Epithelial cell of esophagus (primary cell): Measurements from ENCODE around the gene RPRML.

Source experiments
- DNase-seq: peaks from one replicate; pipeline ENCODE4 v3.0.0; 2010; ENCODE audit warnings: low read depth
- H3K4me3 ChIP-seq: 2 replicates; pipeline ENCODE4 v1.5.1; 2011; ENCODE audit warnings: mild to moderate bottlenecking, low read length, control low read depth
- CTCF ChIP-seq: IDR thresholded peaks from 2 replicates; pipeline ENCODE4 v1.5.1; 2011; ENCODE audit warnings: low read depth, mild to moderate bottlenecking, low read length, control low read depth, inconsistent platforms; ENCODE audit not compliant: insufficient read depth; ENCODE audit errors: missing control alignments

Gene RPRML

GRCh38 chr17:46944931-46945330, 34.1 kb downstream of the RPRML start:
- DNase-seq, result peak; percentile 56
- no peak for TF ChIP-seq CTCF

GRCh38 chr17:46943501-46944393, 35.3 kb downstream of the RPRML start:
- H3K4me3 ChIP-seq, result no peak overlapping the region
- no peak for TF ChIP-seq CTCF
- DNase-seq, result no peak

More at GRCh38 chr17:46944931-46945330, 34.1 kb downstream of the RPRML start:
- H3K4me3 ChIP-seq, result no peak overlapping the region

GRCh38 chr17:46943218-46943500, 35.9 kb downstream of the RPRML start:
- TF ChIP-seq CTCF, result no peak
- no peak overlapping the region for H3K4me3 ChIP-seq
- DNase-seq, result no peak

- peak; percentile 93 for TF ChIP-seq CTCF
- DNase-seq, result peak; percentile 74
- H3K4me3 ChIP-seq, result no peak overlapping the region
These were observed 36.4 kb downstream of the RPRML start for GRCh38 chr17:46942441-46943217.

GRCh38 chr17:46940692-46941404, 38.2 kb downstream of the RPRML start:
- TF ChIP-seq CTCF, result peak; percentile 94
- H3K4me3 ChIP-seq, result no peak overlapping the region
- peak; percentile 77 for DNase-seq

GRCh38 chr17:46935658-46936266, 43.3 kb downstream of the RPRML start:
- peak; percentile 77 for DNase-seq
- TF ChIP-seq CTCF, result no peak
- H3K4me3 ChIP-seq, result no peak overlapping the region
